Keratinocyte (primary cell): ENCODE measurements around the gene POLR2L. TPM values are rescaled to one million over a fixed set of nuclear protein-coding genes. Genes with fewer than 3 reads are reported as not detected.

Source experiments
- DNase-seq: peaks from one replicate; pipeline ENCODE4 v3.0.0-alpha.2; 2011; ENCODE audit warnings: low read depth, missing footprints, low spot score
- FAIRE-seq: peaks from 2 replicates; lab custom pipeline; 2011; peaks lifted over from hg19 to GRCh38; lab: Jason Lieb, UNC
- H2AFZ ChIP-seq: 2 replicates; pipeline ENCODE4 v1.6.0; 2012; ENCODE audit warnings: low read length, control low read depth, inconsistent platforms; ENCODE audit not compliant: control insufficient read depth
- H3K27ac ChIP-seq: 2 replicates; pipeline ENCODE4 v1.5.1; 2011; ENCODE audit warnings: low read length; ENCODE audit not compliant: control insufficient read depth, insufficient read depth
- H3K27me3 ChIP-seq: 3 replicates; pipeline ENCODE4 v1.6.0; 2011; ENCODE audit warnings: low read length; ENCODE audit not compliant: control insufficient read depth, insufficient read depth; ENCODE audit errors: extremely low read depth
- H3K36me3 ChIP-seq, 2 experiments: 2 replicates in 1 of 2; 3 replicates in 1 of 2; pipeline ENCODE4 v1.5.1; 2011; ENCODE audit warnings: low read length in 2 of 2, mild to moderate bottlenecking in 1 of 2; ENCODE audit not compliant: control insufficient read depth in 2 of 2, insufficient read depth in 2 of 2; ENCODE audit errors: extremely low read depth in 1 of 2
- H3K4me1 ChIP-seq: 3 replicates; pipeline ENCODE4 v1.5.1; 2011; ENCODE audit warnings: low read length; ENCODE audit not compliant: control insufficient read depth, insufficient read depth; ENCODE audit errors: extremely low read depth
- H3K4me2 ChIP-seq: 3 replicates; pipeline ENCODE4 v1.6.0; 2011; ENCODE audit warnings: low read depth, low read length; ENCODE audit not compliant: control insufficient read depth, insufficient read depth; ENCODE audit errors: extremely low read depth
- H3K4me3 ChIP-seq, 3 experiments: fragments of 200-600 bp in 1 of 3; sonication (generic) in 1 of 3; 2 replicates in 2 of 3; 3 replicates in 1 of 3; pipeline ENCODE4 v1.5.1; 2011 to 2016; ENCODE audit warnings: low read length in 3 of 3, mild to moderate bottlenecking in 3 of 3, control low read depth in 2 of 3, inconsistent platforms in 1 of 3, low read depth in 1 of 3, mixed read lengths in 1 of 3, mixed run types in 1 of 3, moderate library complexity in 1 of 3; ENCODE audit not compliant: control insufficient read depth in 2 of 3, insufficient read depth in 2 of 3; ENCODE audit errors: extremely low read depth in 1 of 3
- H3K79me2 ChIP-seq: 2 replicates; pipeline ENCODE4 v1.6.0; 2012; ENCODE audit warnings: low read length; ENCODE audit not compliant: control insufficient read depth, insufficient read depth
- H3K9ac ChIP-seq: 3 replicates; pipeline ENCODE4 v1.6.0; 2011; ENCODE audit warnings: low read length; ENCODE audit not compliant: control insufficient read depth, insufficient read depth; ENCODE audit errors: extremely low read depth
- H3K9me1 ChIP-seq: 3 replicates; pipeline ENCODE4 v1.6.0; 2011; ENCODE audit warnings: low read length; ENCODE audit not compliant: control insufficient read depth, insufficient read depth; ENCODE audit errors: extremely low read depth
- H3K9me3 ChIP-seq: 2 replicates; pipeline ENCODE4 v1.5.1; 2012; ENCODE audit warnings: low read depth, low read length; ENCODE audit not compliant: control insufficient read depth
- H4K20me1 ChIP-seq: 3 replicates; pipeline ENCODE4 v1.6.0; 2011; ENCODE audit warnings: low read length; ENCODE audit not compliant: control insufficient read depth, insufficient read depth; ENCODE audit errors: extremely low read depth
- CTCF ChIP-seq, 3 experiments: IDR thresholded peaks in 1 of 3; conservative IDR thresholded peaks in 1 of 3; optimal IDR thresholded peaks in 1 of 3; 2 replicates in 2 of 3; 3 replicates in 1 of 3; pipeline versions ENCODE3 to v1.5.1; 2011; ENCODE audit warnings: low read length in 3 of 3, mild to moderate bottlenecking in 3 of 3, moderate library complexity in 2 of 3, control low read depth in 1 of 3, inconsistent platforms in 1 of 3; ENCODE audit not compliant: insufficient read depth in 2 of 3; ENCODE audit errors: extremely low read depth in 1 of 3
- EZH2 ChIP-seq: IDR thresholded peaks from one replicate; pipeline ENCODE4 v1.6.1; 2012; ENCODE audit warnings: inconsistent platforms, mild to moderate bottlenecking, low read length, moderate library complexity
- dilution Hi-C: fragments of 300-500 bp; cut with MboI; formaldehyde crosslinking; loops from one replicate; pipeline ENCODE4 v1.7.0; 2020; ENCODE audit warnings: low sequenced_read_pairs; ENCODE audit not compliant: extremely low pct_ligation_motif_present
- polyA plus RNA-seq, 5 experiments: library from polyadenylated mRNA; depleted of rRNA in 3 of 5; stranded (reverse) in 3 of 5; stranded (forward) in 1 of 5; unstranded in 1 of 5; fragments of >200 nt; gene quantifications; 1 replicate in 1 of 5; 2 replicates in 3 of 5; 3 replicates in 1 of 5; pipeline versions ENCODE4 v1.2.1 to v1.2.3, GENCODE V29; 2011 to 2012; ENCODE audit warnings: missing spikeins in 2 of 5, low read depth in 1 of 5, low replicate concordance in 1 of 5

The POLR2L gene
- polyA plus RNA-seq, 1 donor (not counting 4 experiments of a cell fraction or from before 2014, with no cell fraction given), result 145 TPM

- peaks cover 4 to 6% of the 10 kb centered on the region in 2 experiments for H3K36me3 ChIP-seq
- H3K4me1 ChIP-seq, result peaks cover 27% of the 10 kb centered on the region
- no peak overlapping the region for H2AFZ ChIP-seq
- no peak for FAIRE-seq
- TF ChIP-seq EZH2, result no peak
- no peak for TF ChIP-seq CTCF (optimal IDR thresholded peaks at IDR 0.05 in 1 of 3, IDR thresholded peaks at IDR 0.05 in 1 of 3, conservative IDR thresholded peaks at IDR 0.05 in 1 of 3; ENCODE audit: extremely low read depth in 1 of 3, insufficient read depth in 2 of 3, low read length in 3 of 3)
- no peak overlapping the region for H3K4me2 ChIP-seq
- no peak for DNase-seq
- no peak overlapping the region for H3K27ac ChIP-seq
- peaks cover 10% of the 10 kb centered on the region for H3K79me2 ChIP-seq
- no peaks in the 10 kb centered on the region for H3K27me3 ChIP-seq
- dilution Hi-C loops, result no loop called here
- peaks cover 5% of the 10 kb centered on the region for H3K9me1 ChIP-seq
- H3K9me3 ChIP-seq, result no peaks in the 10 kb centered on the region
- no peak overlapping the region for H3K4me3 ChIP-seq
- peaks cover 8% of the 10 kb centered on the region for H4K20me1 ChIP-seq
- H3K9ac ChIP-seq, result no peak overlapping the region
These were observed 8.7 kb upstream of the POLR2L start for GRCh38 chr11:850775-851763.

GRCh38 chr11:849951-850774 lies 7.8 kb upstream of the POLR2L start:
- peaks cover 7% of the 10 kb centered on the region for H4K20me1 ChIP-seq
- H3K9me1 ChIP-seq, result peaks cover 5% of the 10 kb centered on the region
- TF ChIP-seq CTCF (optimal IDR thresholded peaks at IDR 0.05 in 1 of 3, IDR thresholded peaks at IDR 0.05 in 1 of 3, conservative IDR thresholded peaks at IDR 0.05 in 1 of 3; ENCODE audit: extremely low read depth in 1 of 3, insufficient read depth in 2 of 3, low read length in 3 of 3), result no peak
- TF ChIP-seq EZH2, result no peak
- H3K9ac ChIP-seq, result no peak overlapping the region
- H3K4me3 ChIP-seq, result no peak overlapping the region
- no peaks in the 10 kb centered on the region for H3K27me3 ChIP-seq
- no peak for FAIRE-seq
- H3K4me2 ChIP-seq, result no peak overlapping the region
- DNase-seq, result no peak
- no peak overlapping the region for H2AFZ ChIP-seq
- H3K79me2 ChIP-seq, result peaks cover 14% of the 10 kb centered on the region
- H3K4me1 ChIP-seq, result peaks cover 36% of the 10 kb centered on the region
- no peaks in the 10 kb centered on the region for H3K9me3 ChIP-seq
- dilution Hi-C loops, result no loop called here
- H3K36me3 ChIP-seq, result peaks cover 3 to 4% of the 10 kb centered on the region in 2 experiments
- H3K27ac ChIP-seq, result no peak overlapping the region
